Muscle layer of duodenum (tissue), 2 donors: ENCODE measurements around the gene MUC20.
"Not testable (repeated sequence)": the region's sequence is repeated elsewhere in the genome, so short reads cannot be mapped to it uniquely, and the experiment has no call there.

Experiments used
- H3K27ac ChIP-seq: one replicate; pipeline ENCODE4 v1.7.0; 2013; ENCODE audit warnings: mild to moderate bottlenecking, low read length
- H3K27me3 ChIP-seq: one replicate; pipeline ENCODE4 v1.7.0; 2013; ENCODE audit warnings: low read depth, mild to moderate bottlenecking, control low read depth, low read length
- H3K36me3 ChIP-seq, 2 donors: one replicate each; pipeline ENCODE4 v1.7.0; 2013; ENCODE audit warnings: low read length in 2 of 2, control low read depth in 1 of 2, mild to moderate bottlenecking in 1 of 2; ENCODE audit not compliant: insufficient read depth in 2 of 2, control insufficient read depth in 1 of 2
- H3K4me1 ChIP-seq, 2 donors: one replicate each; pipeline ENCODE4 v1.7.0; 2013; ENCODE audit warnings: low read length in 2 of 2, mild to moderate bottlenecking in 2 of 2, control low read depth in 1 of 2, moderate library complexity in 1 of 2; ENCODE audit not compliant: insufficient read depth in 2 of 2, control insufficient read depth in 1 of 2
- H3K4me3 ChIP-seq, 2 donors: one replicate each; pipeline ENCODE4 v1.7.0; 2013; ENCODE audit warnings: low read length in 2 of 2, low read depth in 1 of 2, mild to moderate bottlenecking in 1 of 2
- H3K9me3 ChIP-seq, 2 donors: one replicate each; pipeline ENCODE4 v1.7.0; 2013; ENCODE audit warnings: low read length in 2 of 2, control low read depth in 1 of 2, mild to moderate bottlenecking in 1 of 2; ENCODE audit not compliant: control insufficient read depth in 1 of 2
- donor health status: healthy.

Gene MUC20

DNA sequence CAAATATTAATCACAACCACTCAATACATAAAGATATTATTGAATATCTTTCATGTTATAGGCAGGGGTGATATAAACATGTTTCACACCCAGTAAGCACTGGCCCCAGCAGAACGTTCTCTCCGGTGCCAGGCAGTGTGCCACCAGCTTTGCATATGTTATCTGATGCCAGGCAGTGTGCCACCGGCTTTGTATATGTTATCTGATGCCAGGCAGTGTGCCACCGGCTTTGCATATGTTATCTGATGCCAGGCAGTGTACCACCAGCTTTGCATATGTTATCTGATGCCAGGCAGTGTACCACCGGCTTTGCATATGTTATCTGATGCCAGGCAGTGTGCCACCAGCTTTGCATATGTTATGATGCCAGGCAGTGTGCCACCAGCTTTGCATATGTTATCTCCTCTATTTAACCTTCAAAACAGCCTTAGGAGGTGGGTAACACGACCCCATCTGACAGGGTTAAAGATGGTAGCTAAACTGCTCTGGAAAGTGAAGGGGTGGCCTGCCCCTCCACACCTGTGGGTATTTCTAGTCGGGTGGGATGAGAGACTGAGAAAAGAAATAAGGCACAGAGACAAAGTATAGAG is 6.9 kb downstream of the MUC20 start:
- Histone ChIP-seq H3K4me3 (no peak overlapping the region), H3K27ac (no peak overlapping the region), H3K4me1 (peaks cover 0 to 3% of the 10 kb centered on the region in 2 donors), H3K9me3 (no peaks in the 10 kb centered on the region), H3K27me3 (no peaks in the 10 kb centered on the region), H3K36me3 (peaks cover 0 to 22% of the 10 kb centered on the region in 2 donors)

DNA sequence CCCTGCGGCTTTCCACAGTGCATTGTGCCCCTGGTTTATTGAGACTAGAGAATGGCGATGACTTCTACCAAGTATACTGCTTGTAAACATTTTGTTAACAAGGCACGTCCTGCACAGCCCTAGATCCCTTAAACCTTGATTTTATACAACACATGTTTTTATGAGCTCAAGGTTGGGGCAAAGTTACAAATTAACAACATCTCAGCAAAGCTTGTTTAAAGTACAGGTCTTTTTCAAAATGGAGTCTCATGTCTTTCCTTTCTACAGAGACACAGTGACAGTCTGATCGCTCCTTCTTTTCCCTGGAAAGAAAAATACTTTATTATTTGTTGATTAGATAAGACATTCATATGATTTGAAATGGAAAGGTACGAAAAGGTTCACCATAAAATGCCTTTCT is 8.0 kb downstream of the MUC20 start:
- not testable (repeated sequence) for H3K27ac ChIP-seq, H3K9me3 ChIP-seq, H3K4me1 ChIP-seq, H3K27me3 ChIP-seq, H3K4me3 ChIP-seq
- peaks cover 0 to 30% of the 10 kb centered on the region in 2 donors for H3K36me3 ChIP-seq

GRCh38 chr3:195729476-195730251 is 8.9 kb downstream of the MUC20 start:
- no peaks in the 10 kb centered on the region for H3K27me3 ChIP-seq
- no peak overlapping the region for H3K27ac ChIP-seq
- peaks cover 0 to 30% of the 10 kb centered on the region in 2 donors for H3K36me3 ChIP-seq
- no peaks in the 10 kb centered on the region for H3K9me3 ChIP-seq
- H3K4me1 ChIP-seq: peaks cover 0 to 3% of the 10 kb centered on the region in 2 donors
- H3K4me3 ChIP-seq: no peak overlapping the region

GRCh38 chr3:195731356-195731905 is 10.7 kb downstream of the MUC20 start:
- Histone ChIP-seq H3K4me1 (peaks cover 0 to 3% of the 10 kb centered on the region in 2 donors), H3K36me3 (peaks cover 0 to 34% of the 10 kb centered on the region in 2 donors), H3K27me3 (no peaks in the 10 kb centered on the region), H3K4me3 (no peak overlapping the region), H3K9me3 (no peaks in the 10 kb centered on the region), H3K27ac (no peak overlapping the region)

DNA sequence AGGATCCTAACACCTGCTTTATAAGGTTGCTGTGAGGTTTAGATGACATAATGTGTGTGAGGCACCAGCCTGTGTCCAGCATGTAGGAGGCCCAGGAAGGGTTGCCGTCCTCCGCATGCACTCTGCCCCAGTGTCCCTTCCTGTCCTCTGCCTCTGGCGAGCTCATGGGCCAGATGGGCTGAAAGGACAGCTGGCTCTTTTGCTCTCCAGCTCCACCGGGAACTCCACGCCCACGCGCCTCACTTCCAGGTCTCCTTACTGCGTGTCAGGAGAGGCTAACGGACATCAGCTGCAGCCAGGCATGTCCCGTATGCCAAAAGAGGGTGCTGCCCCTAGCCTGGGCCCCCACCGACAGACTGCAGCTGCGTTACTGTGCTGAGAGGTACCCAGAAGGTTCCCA is 12.2 kb downstream of the MUC20 start:
- Histone ChIP-seq H3K27ac (no peak overlapping the region), H3K36me3 (peaks cover 0 to 34% of the 10 kb centered on the region in 2 donors), H3K27me3 (no peaks in the 10 kb centered on the region), H3K4me1 (peaks cover 0 to 3% of the 10 kb centered on the region in 2 donors), H3K9me3 (no peaks in the 10 kb centered on the region), H3K4me3 (no peak overlapping the region)

- Histone ChIP-seq H3K27me3 (no peaks in the 10 kb centered on the region), H3K27ac (no peak overlapping the region), H3K4me1 (no peaks in the 10 kb centered on the region), H3K36me3 (peaks cover 0 to 26% of the 10 kb centered on the region in 2 donors), H3K9me3 (no peaks in the 10 kb centered on the region), H3K4me3 (no peak overlapping the region)
These were observed 14.4 kb downstream of the MUC20 start for GRCh38 chr3:195735036-195735695.

GRCh38 chr3:195736866-195737490 is 16.2 kb downstream of the MUC20 start:
- peaks cover 0 to 16% of the 10 kb centered on the region in 2 donors for H3K36me3 ChIP-seq
- no peak overlapping the region for H3K27ac ChIP-seq
- H3K27me3 ChIP-seq: no peaks in the 10 kb centered on the region
- H3K4me3 ChIP-seq: no peak overlapping the region
- no peaks in the 10 kb centered on the region for H3K4me1 ChIP-seq
- no peaks in the 10 kb centered on the region for H3K9me3 ChIP-seq

DNA sequence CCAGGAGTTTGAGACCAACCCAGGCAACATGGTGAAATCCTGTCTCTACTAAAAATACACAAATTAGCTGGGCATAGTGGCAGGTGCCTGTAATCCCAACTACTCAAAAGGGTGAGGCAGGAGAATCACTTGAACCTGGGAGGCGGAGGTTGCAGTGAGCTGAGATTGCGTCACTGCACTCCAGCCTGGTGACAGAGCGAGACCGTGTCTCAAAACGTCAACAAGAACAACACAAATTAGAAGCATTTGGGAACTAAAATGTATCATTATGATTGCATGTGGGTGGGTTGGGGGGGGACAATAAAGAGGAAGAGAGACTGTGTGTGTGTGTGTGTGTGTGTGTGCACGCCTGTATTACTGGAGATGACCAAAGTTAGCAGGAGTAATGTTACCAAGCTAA is 17.0 kb downstream of the MUC20 start:
- H3K9me3 ChIP-seq, H3K27ac ChIP-seq, H3K4me1 ChIP-seq, H3K4me3 ChIP-seq, H3K27me3 ChIP-seq: not testable (repeated sequence)
- H3K36me3 ChIP-seq: peaks cover 0 to 12% of the 10 kb centered on the region in 2 donors

DNA sequence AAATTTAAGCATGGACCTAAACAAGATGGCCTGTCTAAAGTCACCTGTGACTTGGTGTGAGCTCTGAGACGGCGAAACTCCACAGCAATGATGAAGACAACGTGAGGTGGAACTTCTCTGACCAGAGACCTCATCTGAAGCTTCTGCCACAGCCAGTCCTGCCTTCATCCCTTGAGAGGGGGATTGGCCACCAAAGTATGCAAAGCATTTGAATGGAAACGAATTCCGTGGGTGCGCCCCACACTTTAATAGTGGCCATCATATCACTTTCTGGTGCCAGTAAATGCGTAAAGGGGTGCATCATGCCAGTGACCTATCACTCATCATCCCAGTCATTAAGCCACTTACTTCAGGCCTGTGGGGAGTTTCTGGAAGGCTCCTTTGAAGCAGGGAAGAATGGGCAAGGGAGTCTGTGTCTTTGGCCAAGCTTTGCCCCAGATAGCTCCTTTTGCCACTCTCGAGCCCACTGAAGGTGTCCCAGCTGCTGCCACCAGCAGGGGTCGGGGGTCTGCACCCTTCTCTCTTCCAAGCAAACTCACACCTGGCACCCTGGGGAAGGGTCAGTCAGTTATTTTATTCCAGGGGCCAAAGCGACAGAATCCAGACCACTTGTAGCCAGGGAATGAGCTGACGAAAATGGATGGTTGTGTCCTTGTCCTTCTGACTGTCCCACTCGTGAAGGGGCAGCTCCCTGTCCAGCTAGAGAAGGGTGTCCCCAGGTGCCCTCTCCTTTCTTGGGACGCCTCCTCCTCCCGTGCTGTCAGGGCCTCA is 17.7 kb downstream of the MUC20 start:
- Histone ChIP-seq H3K27ac (no peak overlapping the region), H3K9me3 (no peaks in the 10 kb centered on the region), H3K4me3 (no peak overlapping the region), H3K4me1 (no peaks in the 10 kb centered on the region), H3K27me3 (no peaks in the 10 kb centered on the region), H3K36me3 (peaks cover 0 to 5% of the 10 kb centered on the region in 2 donors)

DNA sequence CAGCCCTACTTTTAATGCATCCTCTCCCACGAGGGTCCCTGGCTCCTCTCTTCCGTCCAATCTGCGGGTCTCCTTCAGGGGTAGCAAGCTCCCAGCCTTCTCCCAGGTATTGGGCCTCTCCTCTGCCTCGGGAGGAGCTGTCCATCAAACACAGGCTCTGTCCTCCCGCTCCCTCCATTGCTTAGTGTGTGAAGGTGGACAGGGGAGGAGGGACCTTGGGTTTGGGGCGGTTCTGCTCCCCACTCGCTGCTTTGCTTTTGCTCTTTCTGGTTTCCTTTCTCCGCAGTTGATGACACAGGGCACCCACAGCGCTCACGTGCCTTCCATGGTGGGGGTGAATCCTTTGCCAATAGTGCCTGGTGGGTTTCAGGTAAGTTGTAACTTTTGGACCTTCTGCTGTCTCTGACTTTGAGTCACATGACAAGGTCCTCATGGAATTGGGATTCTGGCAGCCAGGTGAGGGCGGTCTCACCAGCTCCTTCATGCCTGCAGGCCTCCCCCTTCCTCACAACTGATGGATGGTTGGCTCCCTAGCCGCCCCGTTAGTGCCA is 18.9 kb downstream of the MUC20 start:
- H3K4me1 ChIP-seq: no peaks in the 10 kb centered on the region
- H3K36me3 ChIP-seq: peaks cover 0 to 4% of the 10 kb centered on the region in 2 donors
- H3K4me3 ChIP-seq: no peak overlapping the region
- no peaks in the 10 kb centered on the region for H3K27me3 ChIP-seq
- no peaks in the 10 kb centered on the region for H3K9me3 ChIP-seq
- H3K27ac ChIP-seq: no peak overlapping the region
